HPDE6-E6E7 (cell line): ENCODE data around the gene PRR29.

Source experiments
- DNase-seq: peaks from one replicate; pipeline ENCODE4 v3.0.0; 2011; ENCODE audit warnings: missing footprints; ENCODE audit errors: extremely low spot score

Gene PRR29

GRCh38 chr17:63998050-63998720 lies at the start of gene PRR29:
TSS of gene PRR29 (plus strand) at chr17:63998351. CDS start at chr17:63998365, 14 bp downstream.
- peak; percentile 88 for DNase-seq

- no peak for DNase-seq
Measured at GRCh38 chr17:63948521-63948920, 49.6 kb upstream of the PRR29 start.

- DNase-seq: no peak
Measured at GRCh38 chr17:63949576-63950250, 48.4 kb upstream of the PRR29 start.

GRCh38 chr17:63950940-63951907 lies 46.9 kb upstream of the PRR29 start:
- peak; percentile 54 for DNase-seq

- DNase-seq: no peak
Measured at GRCh38 chr17:63954402-63955063, 43.6 kb upstream of the PRR29 start.

GRCh38 chr17:63955232-63955631 lies 42.9 kb upstream of the PRR29 start:
- no peak for DNase-seq

- no peak for DNase-seq
Measured at GRCh38 chr17:63955791-63956190, 42.4 kb upstream of the PRR29 start.

- DNase-seq: no peak
Measured at GRCh38 chr17:63956296-63956920, 41.7 kb upstream of the PRR29 start.

- DNase-seq: no peak
Measured at GRCh38 chr17:63960006-63960405, 38.1 kb upstream of the PRR29 start.

GRCh38 chr17:63960430-63960829 lies 37.7 kb upstream of the PRR29 start:
- no peak for DNase-seq

- no peak for DNase-seq
Measured at GRCh38 chr17:63961355-63962212, 36.6 kb upstream of the PRR29 start.

- DNase-seq: no peak
Measured at GRCh38 chr17:63962298-63962744, 35.8 kb upstream of the PRR29 start.

GRCh38 chr17:63963123-63963522 lies 35.0 kb upstream of the PRR29 start:
- no peak for DNase-seq

GRCh38 chr17:63966646-63967264 lies 31.4 kb upstream of the PRR29 start:
- DNase-seq: no peak

GRCh38 chr17:63967953-63968352 lies 30.2 kb upstream of the PRR29 start:
- DNase-seq: no peak

GRCh38 chr17:63969278-63969677 lies 28.9 kb upstream of the PRR29 start:
- no peak for DNase-seq

- DNase-seq: no peak
Measured at GRCh38 chr17:63972796-63973195, 25.4 kb upstream of the PRR29 start, which contains the start of gene SCN4A. TSS of gene SCN4A (minus strand) at chr17:63972918. CDS start at chr17:63972841, 77 bp downstream.

GRCh38 chr17:63973247-63973646 lies 24.9 kb upstream of the PRR29 start:
- DNase-seq: no peak

GRCh38 chr17:63973930-63974593 lies 24.1 kb upstream of the PRR29 start:
- peak; percentile 48 for DNase-seq
